GM21381 (cell line): Measurements from ENCODE around the gene DEDD.

ENCODE experiments used
- ATAC-seq: cut with Tn5 transposase; IDR thresholded peaks from one replicate; pipeline ENCODE4 v1.9.1; 2021; ENCODE audit warnings: mild to moderate bottlenecking, moderate library complexity; ENCODE audit not compliant: unreplicated experiment

Gene DEDD

DNA sequence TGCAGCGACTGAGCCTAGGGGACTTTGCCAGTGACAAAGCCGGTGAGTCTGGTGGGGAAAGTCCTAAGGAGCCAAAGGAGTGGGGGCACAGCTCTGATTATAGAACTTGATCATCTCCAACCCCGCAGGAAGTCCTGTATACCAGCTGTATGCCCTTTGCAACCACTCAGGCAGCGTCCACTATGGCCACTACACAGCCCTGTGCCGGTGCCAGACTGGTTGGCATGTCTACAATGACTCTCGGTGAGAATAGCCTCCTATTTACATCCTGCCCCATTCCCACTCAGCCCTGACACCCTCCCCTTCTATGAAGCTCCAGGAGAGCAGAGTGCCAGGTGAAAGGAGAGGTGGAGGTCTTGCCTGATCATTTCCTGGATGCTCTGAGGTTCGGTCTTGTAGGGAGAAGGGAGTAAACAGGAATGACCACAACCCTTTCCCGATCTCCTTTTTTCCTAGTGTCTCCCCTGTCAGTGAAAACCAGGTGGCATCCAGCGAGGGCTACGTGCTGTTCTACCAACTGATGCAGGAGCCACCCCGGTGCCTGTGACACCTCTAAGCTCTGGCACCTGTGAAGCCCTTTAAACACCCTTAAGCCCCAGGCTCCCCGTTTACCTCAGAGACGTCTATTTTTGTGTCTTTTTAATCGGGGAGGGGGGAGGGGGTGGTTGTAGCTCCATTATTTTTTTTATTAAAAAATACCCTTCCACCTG is 32.6 kb upstream of the DEDD start:
- no peak for ATAC-seq

DNA sequence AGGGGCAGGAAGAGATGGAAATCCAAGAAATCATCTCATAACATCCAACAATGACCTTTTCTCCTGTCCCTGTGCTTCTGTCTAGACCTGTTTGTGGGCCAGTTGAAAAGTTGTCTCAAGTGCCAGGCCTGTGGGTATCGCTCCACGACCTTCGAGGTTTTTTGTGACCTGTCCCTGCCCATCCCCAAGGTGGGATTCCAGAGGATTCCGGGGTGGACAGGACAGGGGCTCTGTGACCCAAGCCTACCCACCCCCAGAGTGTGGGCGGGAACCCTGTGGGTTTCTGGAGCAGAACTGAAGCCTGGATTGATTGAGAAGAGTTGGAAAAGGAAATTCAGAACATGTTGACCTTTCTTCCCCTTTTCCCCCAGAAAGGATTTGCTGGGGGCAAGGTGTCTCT is 31.3 kb upstream of the DEDD start:
- ATAC-seq: no peak

DNA sequence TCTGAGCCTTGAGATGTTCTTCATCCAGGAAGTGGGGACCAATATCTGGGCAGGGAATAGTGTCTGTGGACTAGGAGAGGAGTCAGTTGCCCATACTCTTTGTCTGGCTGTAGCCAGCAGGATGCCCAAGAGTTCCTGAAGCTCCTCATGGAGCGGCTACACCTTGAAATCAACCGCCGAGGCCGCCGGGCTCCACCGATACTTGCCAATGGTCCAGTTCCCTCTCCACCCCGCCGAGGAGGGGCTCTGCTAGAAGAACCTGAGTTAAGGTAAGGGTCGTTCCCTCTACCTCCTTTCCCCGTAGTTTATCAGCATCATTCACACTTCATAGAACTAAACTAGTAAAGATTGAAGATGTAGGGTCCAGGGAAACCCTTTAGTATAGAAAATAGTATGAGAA is 30.3 kb upstream of the DEDD start:
- no peak for ATAC-seq

DNA sequence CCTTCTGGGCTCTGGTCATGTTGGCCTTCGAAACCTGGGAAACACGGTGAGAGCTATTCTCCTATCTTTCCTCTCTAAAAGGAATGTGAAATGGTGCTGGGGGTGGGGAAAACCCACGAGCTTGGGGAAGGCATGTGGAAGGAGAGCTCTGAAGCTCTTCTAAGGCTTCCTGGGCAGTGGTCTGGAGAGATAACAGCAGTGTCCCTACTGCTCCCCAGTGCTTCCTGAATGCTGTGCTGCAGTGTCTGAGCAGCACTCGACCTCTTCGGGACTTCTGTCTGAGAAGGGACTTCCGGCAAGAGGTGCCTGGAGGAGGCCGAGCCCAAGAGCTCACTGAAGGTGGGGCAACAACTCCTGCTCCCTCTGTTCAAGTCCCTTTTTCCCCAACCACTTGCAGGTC is 29.6 kb upstream of the DEDD start:
- no peak for ATAC-seq

DNA sequence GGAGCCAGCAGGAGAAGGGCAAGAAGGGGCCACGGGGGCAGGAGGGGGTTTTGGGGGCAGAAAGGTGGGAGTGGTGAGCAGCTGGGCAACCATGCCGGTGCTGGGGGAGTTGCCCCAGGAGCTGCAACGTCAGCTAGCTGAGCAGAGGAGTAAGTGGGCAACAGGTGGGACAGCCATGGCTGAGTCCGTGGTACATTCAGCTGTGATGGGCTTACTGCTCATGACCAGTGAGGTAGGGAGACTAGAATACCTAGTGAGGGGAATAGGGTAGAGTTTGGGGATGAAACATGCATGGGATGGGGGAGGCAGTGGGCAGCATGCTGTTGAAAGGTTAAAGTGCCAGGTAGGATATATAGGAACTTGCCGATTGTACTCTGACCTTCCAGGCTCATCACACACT is 29.2 kb upstream of the DEDD start:
- no peak for ATAC-seq

DNA sequence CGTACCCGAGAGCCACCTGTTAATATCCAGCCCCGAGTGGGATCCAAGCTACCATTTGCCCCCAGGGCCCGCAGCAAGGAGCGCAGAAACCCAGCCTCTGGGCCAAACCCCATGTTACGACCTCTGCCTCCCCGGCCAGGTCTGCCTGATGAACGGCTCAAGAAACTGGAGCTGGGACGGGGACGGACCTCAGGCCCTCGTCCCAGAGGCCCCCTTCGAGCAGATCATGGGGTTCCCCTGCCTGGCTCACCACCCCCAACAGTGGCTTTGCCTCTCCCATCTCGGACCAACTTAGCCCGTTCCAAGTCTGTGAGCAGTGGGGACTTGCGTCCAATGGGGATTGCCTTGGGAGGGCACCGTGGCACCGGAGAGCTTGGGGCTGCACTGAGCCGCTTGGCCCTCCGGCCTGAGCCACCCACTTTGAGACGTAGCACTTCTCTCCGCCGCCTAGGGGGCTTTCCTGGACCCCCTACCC is 28.2 kb upstream of the DEDD start:
- ATAC-seq: no peak

DNA sequence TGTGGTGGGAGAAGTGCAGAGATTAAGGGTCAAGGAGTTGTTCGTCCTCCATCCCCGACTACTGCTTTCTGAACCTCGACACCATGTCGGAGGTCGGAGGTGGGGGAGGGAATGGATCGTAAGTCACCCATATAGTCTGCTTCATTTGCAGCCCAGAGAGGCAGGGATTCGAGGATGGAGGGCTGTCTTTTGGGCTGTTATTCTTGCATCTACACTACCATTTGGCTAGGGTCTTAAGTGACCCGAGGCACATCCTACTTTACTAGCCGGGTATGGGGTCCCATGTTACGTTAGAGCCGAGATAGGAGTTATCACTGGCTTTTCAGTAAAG is 27.4 kb upstream of the DEDD start:
- no peak for ATAC-seq

DNA sequence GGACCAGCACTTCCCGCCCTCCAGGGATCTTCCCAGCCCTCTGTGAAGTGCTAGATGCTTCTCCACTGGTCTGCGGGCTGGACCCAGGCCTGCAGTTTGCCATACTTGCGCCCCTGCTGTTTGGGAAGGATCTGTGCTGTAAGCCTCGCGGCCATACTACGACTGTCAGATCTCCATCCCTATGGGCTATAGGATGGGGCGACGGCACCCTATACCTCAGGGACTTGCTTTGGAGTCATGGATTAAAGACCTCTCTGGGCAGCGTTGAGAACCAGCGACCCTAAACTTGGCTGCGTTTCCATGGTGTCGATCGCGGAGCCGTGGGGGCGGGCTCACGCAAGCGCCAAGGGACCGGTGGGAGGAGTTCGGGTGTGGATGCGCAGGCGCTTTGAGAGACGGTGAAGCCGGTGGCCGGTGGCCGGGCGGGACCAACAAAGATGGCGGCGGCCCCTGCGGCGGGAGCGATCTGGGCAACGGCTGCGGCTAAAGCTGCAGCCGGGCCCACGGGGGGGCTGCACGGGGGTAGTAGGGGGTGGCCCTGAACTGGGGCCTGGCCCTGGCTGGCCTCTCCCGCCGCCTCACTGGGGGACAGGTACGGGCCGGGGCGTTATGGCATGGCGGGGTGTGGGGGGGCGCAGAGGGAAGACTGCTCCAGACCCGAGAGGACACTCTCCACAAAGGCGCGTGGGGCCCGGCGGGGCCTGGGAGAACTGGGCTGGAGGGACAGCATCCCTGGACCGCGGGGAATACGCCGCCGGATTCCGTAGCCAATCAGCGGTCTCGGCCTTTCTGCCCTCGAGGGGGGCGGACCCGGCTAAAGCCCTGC is 26.8 kb upstream of the DEDD start, which contains the start of gene USP21:
TSS of gene USP21 (plus strand) at position 414 of the 826 bp plus-strand sequence. CDS start 1,141 bp downstream, outside the sequence.
- ATAC-seq: peak; percentile 81

DNA sequence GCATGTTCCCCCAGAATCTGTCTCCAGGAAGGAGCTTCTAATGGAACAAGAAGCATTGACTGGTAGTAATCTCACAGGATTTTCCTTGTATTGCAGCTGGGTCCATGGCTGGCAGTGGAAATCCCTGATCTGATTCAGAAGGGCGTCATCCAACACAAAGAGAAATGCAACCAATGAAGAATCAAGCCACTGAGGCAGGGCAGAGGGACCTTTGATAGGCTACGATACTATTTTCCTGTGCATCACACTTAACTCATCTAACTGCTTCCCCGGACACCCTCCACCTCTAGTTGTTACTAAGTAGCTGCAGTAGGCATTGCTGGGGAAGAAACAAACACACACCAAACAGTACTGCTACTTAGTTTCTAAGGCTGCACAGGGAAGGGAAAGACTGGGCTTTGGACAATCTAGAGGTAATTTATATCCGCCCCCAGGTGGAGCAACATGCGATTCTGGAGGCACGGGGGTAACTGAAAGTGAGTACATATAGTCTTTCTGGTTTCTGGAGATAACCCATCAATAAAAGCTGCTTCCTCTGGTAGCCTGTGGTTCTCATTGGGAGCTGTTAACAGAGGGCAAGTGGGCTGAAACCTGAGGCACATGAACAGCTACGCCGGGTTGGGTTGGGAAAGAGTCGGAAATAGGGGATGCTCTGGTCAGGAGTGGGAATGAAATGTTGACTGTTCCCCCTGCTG is 26.0 kb upstream of the DEDD start:
- no peak for ATAC-seq

DNA sequence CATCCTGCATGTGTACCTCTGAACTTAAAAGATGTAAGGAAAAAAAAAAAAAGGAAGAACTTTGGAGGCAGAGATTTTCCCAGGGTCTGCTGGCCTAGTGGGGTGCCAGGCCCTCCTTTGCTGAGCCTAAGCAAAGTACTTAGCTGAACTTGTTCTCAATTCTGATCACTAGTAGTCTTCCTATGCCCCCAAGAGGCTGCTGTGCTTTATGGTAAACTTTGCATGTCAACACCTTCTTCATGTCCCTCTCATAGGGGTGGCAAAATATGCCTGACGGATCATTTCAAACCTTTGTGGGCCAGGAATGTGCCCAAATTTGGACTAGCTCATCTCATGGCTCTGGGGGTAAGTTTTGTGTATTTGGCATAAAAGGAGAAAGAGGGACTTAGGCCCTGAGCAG is 25.4 kb upstream of the DEDD start:
- ATAC-seq: no peak

DNA sequence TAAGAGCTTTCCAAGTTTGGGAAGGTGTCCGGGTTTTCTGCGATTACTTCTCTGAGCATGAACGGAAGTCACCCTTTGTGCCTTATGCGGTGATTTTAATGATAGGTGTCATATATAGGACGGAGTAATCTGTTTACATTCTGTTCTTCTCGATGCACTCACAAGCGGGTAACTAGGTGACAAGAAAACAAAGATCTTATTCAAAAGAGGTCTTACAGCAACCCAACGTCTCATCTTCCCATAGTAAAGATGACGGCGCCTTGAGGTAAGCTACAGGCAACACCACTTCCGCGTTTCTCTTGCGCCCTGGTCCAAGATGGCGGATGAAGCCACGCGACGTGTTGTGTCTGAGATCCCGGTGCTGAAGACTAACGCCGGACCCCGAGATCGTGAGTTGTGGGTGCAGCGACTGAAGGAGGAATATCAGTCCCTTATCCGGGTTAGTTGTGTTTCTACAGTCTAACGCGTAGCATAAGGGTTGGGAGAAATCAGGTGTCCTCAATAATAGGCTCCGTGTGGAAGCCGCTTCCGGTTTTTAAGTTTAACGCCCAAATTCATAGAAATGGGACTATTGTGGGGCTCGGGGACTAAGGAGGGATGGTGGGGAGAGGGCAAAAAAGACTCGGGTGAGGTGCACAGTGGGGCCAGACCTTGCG is 21.3 kb upstream of the DEDD start, which contains the start of gene UFC1:
TSS of gene UFC1 (plus strand) at position 297 of the 656 bp plus-strand sequence. CDS start at position 317, 20 bp downstream.
- ATAC-seq: peak; percentile 93

DNA sequence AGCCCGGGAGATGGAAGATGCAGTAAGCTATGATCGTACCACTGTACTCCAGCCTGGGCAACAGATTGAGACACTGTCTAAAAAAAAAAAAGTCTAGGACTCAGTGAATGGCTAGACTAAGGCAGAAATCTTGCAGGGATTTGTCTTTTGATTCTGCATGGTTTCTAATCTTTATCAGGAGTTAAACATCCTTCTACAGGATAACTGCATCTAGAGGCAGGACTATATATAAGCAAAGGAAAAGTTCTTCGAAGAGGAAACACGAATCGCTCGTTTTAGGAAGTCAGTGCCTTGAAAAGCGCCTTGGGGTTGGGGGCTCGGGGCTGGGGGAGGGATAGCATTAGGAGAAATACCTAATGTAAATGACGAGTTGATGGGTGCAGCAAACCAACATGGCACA is 20.7 kb upstream of the DEDD start:
- ATAC-seq: no peak

DNA sequence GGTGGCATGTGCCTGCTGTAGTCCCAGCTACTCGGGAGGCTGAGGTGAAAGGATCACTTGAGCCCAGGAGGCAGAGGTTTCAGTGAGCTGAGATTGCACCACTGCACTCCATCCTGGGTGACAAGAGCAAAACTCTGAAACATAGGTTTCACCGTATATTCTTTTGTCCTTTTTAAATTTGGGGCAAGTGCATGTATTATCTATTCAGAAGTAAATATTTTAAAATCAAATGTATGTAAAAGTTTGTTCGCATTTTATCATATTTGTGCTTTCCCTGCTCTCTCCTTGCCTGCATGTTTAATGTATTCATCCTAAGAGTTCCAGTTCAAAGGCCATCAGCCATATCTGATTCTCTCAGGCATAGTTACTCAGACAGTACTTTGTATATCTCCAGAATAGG is 13.4 kb upstream of the DEDD start:
- no peak for ATAC-seq

DNA sequence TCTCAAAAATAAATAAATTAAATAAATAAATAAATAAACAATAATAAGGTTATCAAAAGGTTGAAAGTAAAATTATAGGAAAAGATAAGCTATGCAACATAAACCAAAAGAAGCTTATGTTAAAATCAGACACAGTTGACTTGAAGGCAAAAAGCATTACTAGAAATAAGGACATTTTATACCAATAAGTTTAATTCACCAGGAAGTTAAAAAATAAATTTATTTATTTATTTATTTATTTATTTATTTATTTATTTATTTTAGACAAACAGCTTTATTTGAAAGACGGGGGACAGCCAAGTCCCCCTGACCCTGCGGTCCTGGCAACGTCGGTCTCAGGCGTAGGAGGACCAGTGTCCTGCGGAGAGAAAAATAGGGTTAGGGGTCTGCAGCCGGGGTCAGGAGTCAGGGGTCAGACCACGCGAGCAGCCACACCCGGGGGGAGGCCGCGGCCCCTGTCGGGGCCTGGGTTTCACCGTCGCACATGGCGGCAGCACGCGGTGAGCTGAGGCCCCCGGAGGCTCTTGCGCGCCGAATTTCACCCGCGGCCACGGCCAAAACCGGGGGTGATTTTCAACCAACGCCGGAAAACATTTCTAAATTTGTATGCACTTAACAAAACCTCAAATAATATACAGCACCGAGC is 8.4 kb upstream of the DEDD start:
- no peak for ATAC-seq

DNA sequence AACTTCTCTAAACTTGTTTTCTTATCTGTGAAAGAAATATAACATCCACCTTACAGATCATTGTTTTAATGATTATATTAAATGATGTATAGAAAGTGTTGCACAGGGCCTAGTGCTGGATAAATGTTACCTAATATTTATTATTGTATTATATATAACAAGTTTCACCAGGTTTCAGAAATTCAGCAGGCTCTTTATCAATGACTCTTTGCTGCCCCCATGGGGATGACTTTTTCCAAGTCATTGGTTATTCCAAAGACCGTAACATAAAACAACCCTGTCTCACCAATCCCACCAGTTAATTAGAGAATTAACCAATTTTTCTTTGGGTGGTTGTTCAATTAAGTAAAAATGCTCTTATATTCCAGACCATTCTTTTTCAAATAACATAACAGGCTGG is 7.3 kb upstream of the DEDD start:
- no peak for ATAC-seq

DNA sequence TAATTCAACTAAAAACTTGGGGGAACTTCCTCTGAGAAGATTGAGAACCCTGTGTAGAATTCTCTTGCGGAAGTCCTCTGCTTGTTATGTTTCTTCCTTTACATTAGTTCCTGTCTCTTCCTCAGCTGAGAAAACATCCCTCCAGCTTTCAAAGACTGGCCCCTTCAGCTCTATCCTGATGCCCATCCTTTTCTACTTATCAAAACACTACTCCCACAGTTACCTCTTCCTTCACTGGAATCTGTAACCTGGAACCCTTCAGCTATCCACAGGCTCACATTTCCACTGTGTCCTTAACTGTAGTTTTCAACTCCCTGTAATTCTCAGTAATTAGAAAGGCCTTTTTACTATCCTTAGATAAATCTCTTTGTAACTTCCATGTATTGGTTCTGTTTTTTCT is 6.0 kb upstream of the DEDD start:
- ATAC-seq: no peak

DNA sequence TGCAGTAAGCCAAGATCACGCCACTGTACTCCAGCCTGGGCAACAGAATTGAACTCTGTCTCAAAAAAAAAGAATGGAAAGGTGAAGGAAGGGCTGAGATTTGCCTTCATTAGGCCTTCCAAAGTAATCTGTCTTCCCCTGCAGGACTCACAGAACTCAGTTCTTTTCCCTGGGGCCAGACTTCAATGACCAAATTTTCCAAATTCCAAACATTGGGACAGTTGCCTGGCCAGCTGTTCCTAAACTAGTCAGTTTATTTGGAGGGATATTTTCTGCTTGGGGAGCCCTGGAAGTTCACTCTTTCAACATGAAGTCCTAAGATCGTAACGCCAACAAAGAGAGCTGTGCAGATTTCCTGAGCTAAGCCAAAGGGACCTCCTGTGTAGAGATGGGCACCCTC is 5.4 kb upstream of the DEDD start:
- ATAC-seq: no peak

DNA sequence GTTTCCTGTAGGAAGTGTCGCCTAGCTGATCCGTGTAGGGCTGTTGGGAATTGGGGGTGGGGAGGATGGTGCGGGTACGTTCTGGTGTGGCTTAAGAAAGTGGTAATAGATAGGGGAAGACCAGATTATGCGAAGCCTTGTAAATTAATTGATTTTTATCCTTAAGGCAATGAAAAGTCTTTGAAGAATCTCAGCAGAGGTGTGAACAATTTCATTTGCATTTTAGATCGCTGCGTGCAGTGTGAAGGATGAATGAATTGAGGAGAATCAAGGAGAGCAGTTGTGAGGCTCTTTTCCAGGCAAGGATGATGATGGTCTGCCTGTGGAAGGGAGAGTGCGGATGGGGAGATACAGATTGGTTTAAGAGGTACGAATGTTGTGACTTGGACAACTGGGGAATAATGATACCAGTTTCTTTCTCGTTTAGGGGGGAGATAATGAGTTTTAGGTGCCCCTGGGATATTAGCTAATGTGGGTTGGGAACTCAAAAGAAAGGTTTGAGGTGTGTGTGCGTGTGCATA is 813 bp upstream of the DEDD start:
- ATAC-seq: peak; percentile 7

DNA sequence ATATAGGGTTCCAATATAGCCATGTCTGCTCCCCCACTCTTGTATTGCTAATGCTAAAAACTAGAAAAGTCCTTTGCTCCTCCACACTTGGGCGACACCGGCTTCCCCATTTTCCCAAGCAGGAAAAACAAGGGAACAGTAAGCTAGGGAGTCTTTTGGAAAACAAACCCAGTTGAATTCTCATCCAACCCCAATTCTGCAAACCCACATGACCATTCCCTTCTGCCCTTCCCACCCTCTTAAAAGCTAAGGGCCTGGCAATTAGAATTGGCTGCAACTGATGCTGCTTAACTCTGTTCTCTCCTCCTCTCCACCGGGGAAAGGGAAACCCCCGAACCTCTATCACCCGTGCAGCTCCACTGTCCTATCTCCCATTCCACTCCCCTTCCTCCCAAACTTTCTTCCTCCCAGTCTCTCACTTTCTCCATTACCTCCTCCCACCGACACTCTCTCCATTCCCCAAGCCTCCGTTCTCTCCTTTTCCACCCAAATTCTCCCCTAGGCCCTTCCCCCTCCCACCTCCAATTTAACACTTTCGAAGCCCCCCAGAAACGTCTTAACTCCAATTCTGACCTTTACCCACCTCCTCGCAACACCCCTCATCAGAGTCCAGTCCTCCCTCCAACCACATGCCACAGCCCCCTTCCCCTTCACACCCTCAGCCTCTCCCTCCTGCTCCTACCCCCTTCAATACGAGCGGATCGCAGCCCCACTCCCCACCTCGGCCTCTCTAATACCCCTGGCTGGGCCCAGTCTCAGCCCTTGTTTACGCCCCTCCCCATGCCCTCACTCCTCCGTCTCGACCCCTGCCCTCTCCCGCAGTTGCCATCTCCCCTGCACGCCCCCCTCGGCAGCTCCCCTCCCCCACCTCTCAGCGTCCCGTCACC is 701 bp downstream of the DEDD start:
- ATAC-seq: no peak
